ENCODE results near the gene TREX2.

TREX2 gene

GRCh38 chrX:153463556-153463955 lies 17.7 kb upstream of the TREX2 start:
- Histone ChIP-seq H2AFZ (ENCODE audit: low read length) (no peak overlapping the region), H3K27me3 (ENCODE audit: insufficient read depth, low read length) (no peaks in the 10 kb centered on the region), H3K4me3 (ENCODE audit: low read depth, low read length, poor library complexity, severe bottlenecking) (no peak overlapping the region), H3F3A (ENCODE audit: insufficient read depth, low read length) (no peaks in the 10 kb centered on the region), H3K9ac (ENCODE audit: low read length) (no peak overlapping the region), H3K4me2 (ENCODE audit: low read length) (no peak overlapping the region), H3K9me3 (ENCODE audit: low read length) (no peaks in the 10 kb centered on the region), H3K27ac (ENCODE audit: low read depth, low read length, poor library complexity, severe bottlenecking) (no peak overlapping the region), H3K9me2 (ENCODE audit: low read depth, low read length) (no peaks in the 10 kb centered on the region), H3K36me3 (ENCODE audit: insufficient read depth, low read length) (peaks cover 18% of the 10 kb centered on the region; the same call in 1 of the 2 replicates), H4K20me1 (ENCODE audit: insufficient read depth, low read length) (no peaks in the 10 kb centered on the region), H3K4me1 (ENCODE audit: insufficient read depth, low read length, severe bottlenecking) (no peaks in the 10 kb centered on the region), H3K79me2 (ENCODE audit: insufficient read depth, low read length) (no peaks in the 10 kb centered on the region)
- no peak for TF ChIP-seq EZH2 (IDR thresholded peaks at IDR 0.05; ENCODE audit: borderline replicate concordance, low read length)
- TF ChIP-seq, protein P1, sequence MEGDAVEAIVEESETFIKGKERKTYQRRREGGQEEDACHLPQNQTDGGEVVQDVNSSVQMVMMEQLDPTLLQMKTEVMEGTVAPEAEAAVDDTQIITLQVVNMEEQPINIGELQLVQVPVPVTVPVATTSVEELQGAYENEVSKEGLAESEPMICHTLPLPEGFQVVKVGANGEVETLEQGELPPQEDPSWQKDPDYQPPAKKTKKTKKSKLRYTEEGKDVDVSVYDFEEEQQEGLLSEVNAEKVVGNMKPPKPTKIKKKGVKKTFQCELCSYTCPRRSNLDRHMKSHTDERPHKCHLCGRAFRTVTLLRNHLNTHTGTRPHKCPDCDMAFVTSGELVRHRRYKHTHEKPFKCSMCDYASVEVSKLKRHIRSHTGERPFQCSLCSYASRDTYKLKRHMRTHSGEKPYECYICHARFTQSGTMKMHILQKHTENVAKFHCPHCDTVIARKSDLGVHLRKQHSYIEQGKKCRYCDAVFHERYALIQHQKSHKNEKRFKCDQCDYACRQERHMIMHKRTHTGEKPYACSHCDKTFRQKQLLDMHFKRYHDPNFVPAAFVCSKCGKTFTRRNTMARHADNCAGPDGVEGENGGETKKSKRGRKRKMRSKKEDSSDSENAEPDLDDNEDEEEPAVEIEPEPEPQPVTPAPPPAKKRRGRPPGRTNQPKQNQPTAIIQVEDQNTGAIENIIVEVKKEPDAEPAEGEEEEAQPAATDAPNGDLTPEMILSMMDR (IDR thresholded peaks at IDR 0.05; ENCODE audit: low read length): no peak

DNA sequence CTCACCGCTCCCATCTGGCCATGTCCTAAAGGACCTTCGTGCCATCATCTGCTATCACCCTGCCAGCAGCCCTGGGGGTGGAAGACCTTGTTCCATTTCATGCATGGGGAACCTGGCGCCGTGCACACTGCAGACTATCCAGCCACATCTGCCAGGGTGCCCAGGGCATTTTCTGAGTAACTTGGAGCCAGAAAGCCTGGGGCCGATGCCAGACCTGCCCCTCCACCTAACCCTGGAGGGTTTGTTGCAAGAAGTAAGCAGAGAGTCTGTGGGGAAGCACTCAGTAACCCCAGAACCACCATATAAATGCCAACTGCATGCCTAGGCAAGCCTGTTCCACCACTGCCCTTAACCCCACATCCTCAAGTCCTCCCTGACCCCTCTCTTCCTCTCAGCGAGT lies 17.2 kb upstream of the TREX2 start:
- Histone ChIP-seq H3F3A (ENCODE audit: insufficient read depth, low read length) (no peaks in the 10 kb centered on the region), H3K27me3 (ENCODE audit: insufficient read depth, low read length) (no peaks in the 10 kb centered on the region), H3K36me3 (ENCODE audit: insufficient read depth, low read length) (peaks cover 15% of the 10 kb centered on the region; the same call in 1 of the 2 replicates), H3K4me1 (ENCODE audit: insufficient read depth, low read length, severe bottlenecking) (no peaks in the 10 kb centered on the region), H3K27ac (ENCODE audit: low read depth, low read length, poor library complexity, severe bottlenecking) (no peak overlapping the region), H3K79me2 (ENCODE audit: insufficient read depth, low read length) (no peaks in the 10 kb centered on the region), H3K9me3 (ENCODE audit: low read length) (no peaks in the 10 kb centered on the region), H2AFZ (ENCODE audit: low read length) (no peak overlapping the region), H3K9ac (ENCODE audit: low read length) (no peak overlapping the region), H3K4me3 (ENCODE audit: low read depth, low read length, poor library complexity, severe bottlenecking) (no peak overlapping the region), H3K4me2 (ENCODE audit: low read length) (no peak overlapping the region), H3K9me2 (ENCODE audit: low read depth, low read length) (no peaks in the 10 kb centered on the region), H4K20me1 (ENCODE audit: insufficient read depth, low read length) (no peaks in the 10 kb centered on the region)
- TF ChIP-seq EZH2 (IDR thresholded peaks at IDR 0.05; ENCODE audit: borderline replicate concordance, low read length): no peak
- TF ChIP-seq, protein P1 (IDR thresholded peaks at IDR 0.05; ENCODE audit: low read length): no peak

DNA sequence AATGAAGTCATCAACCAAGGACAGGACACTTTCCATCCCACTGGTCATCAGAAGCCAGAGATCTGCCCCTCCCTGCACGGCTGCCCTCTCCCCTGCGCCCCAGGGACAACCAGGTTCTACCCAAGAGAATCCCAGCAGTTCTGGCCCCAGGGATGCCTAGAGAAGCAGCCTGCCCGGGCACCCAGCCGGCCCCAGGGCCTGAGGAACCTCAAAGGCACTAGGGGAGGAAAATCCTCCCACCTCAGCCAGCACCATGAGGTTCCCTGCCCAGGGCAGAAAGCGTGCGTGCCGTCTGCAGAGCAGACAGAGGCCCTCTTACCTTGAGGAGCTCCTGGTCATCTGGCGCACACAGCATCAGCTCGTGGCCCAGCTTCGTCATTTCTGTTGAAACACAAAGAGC lies 16.4 kb upstream of the TREX2 start:
- H3K9ac ChIP-seq (ENCODE audit: low read length): no peak overlapping the region
- H3K4me2 ChIP-seq (ENCODE audit: low read length): no peak overlapping the region
- no peak overlapping the region for H2AFZ ChIP-seq (ENCODE audit: low read length)
- TF ChIP-seq, protein P1 (IDR thresholded peaks at IDR 0.05; ENCODE audit: low read length): no peak
- TF ChIP-seq EZH2 (IDR thresholded peaks at IDR 0.05; ENCODE audit: borderline replicate concordance, low read length): no peak
- H3K4me3 ChIP-seq (ENCODE audit: low read depth, low read length, poor library complexity, severe bottlenecking): no peak overlapping the region
- H4K20me1 ChIP-seq (ENCODE audit: insufficient read depth, low read length): no peaks in the 10 kb centered on the region
- no peaks in the 10 kb centered on the region for H3K79me2 ChIP-seq (ENCODE audit: insufficient read depth, low read length)
- H3K27ac ChIP-seq (ENCODE audit: low read depth, low read length, poor library complexity, severe bottlenecking): no peak overlapping the region
- no peaks in the 10 kb centered on the region for H3K9me3 ChIP-seq (ENCODE audit: low read length)
- no peaks in the 10 kb centered on the region for H3K27me3 ChIP-seq (ENCODE audit: insufficient read depth, low read length)
- H3K4me1 ChIP-seq (ENCODE audit: insufficient read depth, low read length, severe bottlenecking): no peaks in the 10 kb centered on the region
- no peaks in the 10 kb centered on the region for H3K9me2 ChIP-seq (ENCODE audit: low read depth, low read length)
- no peaks in the 10 kb centered on the region for H3F3A ChIP-seq (ENCODE audit: insufficient read depth, low read length)
- H3K36me3 ChIP-seq (ENCODE audit: insufficient read depth, low read length): peaks cover 15% of the 10 kb centered on the region; the same call in 1 of the 2 replicates
